GM21529 (cell line): ENCODE measurements around the gene GPBP1.
"Not testable (repeated sequence)": the region's sequence is repeated elsewhere in the genome, so short reads cannot be mapped to it uniquely, and the experiment has no call there.

Experiments
- ATAC-seq: cut with Tn5 transposase; IDR thresholded peaks from one replicate; pipeline ENCODE4 v1.9.1; 2021; ENCODE audit not compliant: unreplicated experiment

Gene GPBP1, protein sequence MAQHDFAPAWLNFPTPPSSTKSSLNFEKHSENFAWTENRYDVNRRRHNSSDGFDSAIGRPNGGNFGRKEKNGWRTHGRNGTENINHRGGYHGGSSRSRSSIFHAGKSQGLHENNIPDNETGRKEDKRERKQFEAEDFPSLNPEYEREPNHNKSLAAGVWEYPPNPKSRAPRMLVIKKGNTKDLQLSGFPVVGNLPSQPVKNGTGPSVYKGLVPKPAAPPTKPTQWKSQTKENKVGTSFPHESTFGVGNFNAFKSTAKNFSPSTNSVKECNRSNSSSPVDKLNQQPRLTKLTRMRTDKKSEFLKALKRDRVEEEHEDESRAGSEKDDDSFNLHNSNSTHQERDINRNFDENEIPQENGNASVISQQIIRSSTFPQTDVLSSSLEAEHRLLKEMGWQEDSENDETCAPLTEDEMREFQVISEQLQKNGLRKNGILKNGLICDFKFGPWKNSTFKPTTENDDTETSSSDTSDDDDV

DNA sequence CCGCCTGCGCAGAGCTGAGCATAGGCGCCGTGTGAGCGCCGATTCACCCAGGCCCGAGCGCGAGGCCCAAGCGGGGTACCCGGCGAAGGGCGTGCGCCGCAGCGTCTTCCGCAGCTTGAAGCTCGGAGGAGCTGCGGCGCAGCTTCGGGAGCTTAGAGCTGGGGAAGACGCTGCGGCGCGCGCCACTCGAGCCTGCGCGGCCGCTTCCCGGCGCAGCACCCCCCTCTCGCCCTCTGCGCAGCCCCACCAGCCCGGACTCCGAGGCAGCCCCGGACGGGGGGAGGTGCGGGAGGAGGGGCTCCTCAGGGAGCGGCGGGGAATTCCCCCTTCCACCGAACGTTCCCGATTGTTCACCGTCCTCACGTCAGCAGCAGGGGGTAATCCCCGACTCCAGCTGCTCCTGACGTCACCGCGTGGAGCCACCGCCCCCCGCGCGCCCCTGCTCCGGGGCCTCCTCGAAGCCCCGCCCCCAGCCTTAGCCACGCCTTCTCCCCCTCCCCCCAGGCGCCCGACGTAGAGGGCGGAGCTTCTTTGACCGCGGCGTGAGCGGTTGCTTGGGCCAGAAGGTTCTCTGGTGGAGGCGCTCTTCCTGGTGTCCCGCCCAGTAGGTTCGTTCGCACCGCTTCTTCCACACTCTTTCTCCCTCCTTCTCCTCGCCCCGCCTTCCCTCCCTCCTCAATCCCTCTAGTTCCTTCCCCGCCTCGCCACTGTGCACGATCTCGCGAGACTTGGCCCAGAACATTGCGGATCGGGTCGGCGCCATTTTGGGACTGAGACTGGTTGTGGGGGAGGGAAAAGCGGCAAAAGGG, at the start of gene GPBP1:
Gene GPBP1, plus strand, starts transcription at position 741 of the 809 bp plus-strand sequence. CDS start 40,072 bp downstream, outside the sequence.
- ATAC-seq: peak; percentile 64

- ATAC-seq: no peak
Measured at GRCh38 chr5:57128325-57128724, 45.5 kb upstream of the GPBP1 start.

- no peak for ATAC-seq
Measured at GRCh38 chr5:57133574-57133973, 40.3 kb upstream of the GPBP1 start.

DNA sequence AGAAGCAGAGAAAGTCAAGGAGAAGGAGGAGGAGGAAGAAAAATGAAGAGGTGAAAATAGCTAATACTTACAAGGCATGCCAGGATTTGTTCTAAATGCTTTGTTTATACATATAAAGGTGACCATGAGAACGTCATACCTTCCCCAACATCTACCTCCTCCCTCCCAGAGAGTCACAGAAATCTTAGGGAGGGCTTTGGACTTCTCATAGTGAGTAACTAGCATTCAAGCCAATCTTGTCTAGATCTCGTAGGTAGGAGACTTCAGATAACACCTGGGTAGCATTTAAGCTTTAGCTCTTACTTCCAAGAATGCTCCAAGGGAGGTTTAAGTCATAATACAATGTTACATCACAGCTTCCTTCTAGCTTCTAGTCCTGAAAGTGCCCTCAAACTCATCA, 36.5 kb upstream of the GPBP1 start:
- no peak for ATAC-seq

- no peak for ATAC-seq
Measured at GRCh38 chr5:57152316-57152715, 21.5 kb upstream of the GPBP1 start.

GRCh38 chr5:57155033-57155432, 18.8 kb upstream of the GPBP1 start:
- no peak for ATAC-seq

GRCh38 chr5:57157131-57157530, 16.7 kb upstream of the GPBP1 start:
- no peak for ATAC-seq

- no peak for ATAC-seq
Measured at GRCh38 chr5:57157666-57158065, 16.2 kb upstream of the GPBP1 start.

GRCh38 chr5:57163553-57164006, 10.3 kb upstream of the GPBP1 start:
- no peak for ATAC-seq

DNA sequence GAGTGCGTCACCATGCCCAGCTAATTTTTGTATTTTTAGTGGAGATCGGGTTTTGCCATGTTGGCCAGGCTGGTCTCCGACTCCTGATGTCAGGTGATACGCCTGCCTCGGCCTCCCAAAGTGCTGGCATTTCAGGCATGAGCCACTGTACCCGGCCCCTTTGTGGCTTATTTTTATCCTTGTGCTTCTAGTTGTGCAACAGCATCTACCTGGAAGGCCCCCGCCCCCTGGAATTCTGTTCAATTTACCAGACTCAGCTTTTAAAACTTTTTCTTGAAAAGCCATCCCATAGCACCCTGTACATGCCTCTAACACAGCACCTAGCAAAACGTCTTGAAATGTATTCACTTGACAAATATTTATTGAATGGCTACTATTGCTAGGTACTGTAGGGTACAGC, 9.7 kb upstream of the GPBP1 start:
- ATAC-seq: no peak

GRCh38 chr5:57165171-57165570, 8.7 kb upstream of the GPBP1 start:
- not testable (repeated sequence) for ATAC-seq

GRCh38 chr5:57166276-57166675, 7.6 kb upstream of the GPBP1 start:
- peak; percentile 77 for ATAC-seq

DNA sequence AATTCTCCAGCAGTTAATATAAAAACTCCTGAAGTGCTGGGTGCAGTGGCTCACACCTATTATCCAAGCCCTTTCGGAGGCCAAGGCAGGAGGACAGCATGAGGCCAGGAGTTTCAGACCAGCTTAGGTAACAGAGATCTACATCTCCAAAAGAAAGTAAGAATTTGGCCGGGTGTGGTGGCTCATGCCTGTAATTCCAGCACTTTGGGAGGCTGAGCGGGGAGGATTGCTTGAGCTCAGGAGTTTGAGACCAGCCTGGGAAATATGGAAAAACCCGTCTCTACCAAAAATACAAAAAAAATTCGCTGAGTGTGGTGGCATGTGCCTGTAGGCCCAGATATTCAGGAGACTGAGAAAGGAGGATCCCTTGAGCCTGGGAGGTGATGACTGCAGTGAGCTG, 6.7 kb upstream of the GPBP1 start:
- no peak for ATAC-seq

DNA sequence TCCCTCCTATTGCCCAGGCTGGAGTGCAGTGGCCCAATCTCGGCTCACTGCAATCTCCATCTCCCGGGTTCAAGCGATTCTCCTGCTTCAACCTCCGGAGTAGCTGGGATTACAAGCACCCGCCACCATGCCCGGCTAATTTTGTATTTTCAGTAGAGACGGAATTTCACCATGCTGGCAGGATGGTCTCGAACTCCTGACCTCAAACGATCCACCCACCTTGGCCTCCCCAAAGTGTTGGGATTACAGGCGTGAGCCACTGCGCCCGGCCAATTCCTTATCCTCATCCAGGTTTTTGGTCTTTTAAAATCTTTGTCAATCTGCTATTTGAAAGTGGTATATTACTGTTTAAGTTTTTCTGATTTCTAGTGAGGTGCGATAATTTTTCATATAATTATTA, 3.7 kb upstream of the GPBP1 start:
- not testable (repeated sequence) for ATAC-seq

DNA sequence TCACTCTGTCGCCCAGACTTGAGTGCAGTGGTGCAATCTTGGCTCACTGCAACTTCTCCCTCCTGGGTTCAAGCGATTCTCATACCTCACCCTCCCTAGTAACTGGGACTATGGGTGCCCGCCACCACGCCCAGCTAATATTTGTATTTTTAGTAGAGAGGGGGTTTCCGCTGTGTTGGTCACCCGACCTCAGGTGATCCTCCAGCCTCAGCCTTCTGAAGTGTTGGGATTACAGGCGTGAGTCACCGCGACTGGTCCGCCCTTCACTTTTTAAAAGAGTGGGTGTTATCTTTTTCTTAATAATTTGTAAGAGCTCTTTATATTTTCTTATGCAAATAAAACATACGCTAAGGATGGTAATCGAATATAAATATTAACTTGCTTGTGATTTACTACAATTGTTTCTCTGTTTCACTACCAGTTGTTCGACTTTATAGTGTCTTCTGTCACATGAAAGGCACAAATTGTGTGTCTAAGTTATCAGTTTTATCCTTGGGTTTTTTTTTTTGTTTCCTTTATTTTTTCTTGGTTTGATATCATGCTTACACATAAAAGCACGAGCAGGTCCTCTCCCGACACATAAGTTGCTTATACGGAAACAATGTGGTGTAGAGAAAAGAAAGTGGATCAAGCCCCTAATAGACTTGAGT, 1.9 kb upstream of the GPBP1 start:
- no peak for ATAC-seq

- no peak for ATAC-seq
Measured at GRCh38 chr5:57172466-57173318, 1.2 kb upstream of the GPBP1 start.

DNA sequence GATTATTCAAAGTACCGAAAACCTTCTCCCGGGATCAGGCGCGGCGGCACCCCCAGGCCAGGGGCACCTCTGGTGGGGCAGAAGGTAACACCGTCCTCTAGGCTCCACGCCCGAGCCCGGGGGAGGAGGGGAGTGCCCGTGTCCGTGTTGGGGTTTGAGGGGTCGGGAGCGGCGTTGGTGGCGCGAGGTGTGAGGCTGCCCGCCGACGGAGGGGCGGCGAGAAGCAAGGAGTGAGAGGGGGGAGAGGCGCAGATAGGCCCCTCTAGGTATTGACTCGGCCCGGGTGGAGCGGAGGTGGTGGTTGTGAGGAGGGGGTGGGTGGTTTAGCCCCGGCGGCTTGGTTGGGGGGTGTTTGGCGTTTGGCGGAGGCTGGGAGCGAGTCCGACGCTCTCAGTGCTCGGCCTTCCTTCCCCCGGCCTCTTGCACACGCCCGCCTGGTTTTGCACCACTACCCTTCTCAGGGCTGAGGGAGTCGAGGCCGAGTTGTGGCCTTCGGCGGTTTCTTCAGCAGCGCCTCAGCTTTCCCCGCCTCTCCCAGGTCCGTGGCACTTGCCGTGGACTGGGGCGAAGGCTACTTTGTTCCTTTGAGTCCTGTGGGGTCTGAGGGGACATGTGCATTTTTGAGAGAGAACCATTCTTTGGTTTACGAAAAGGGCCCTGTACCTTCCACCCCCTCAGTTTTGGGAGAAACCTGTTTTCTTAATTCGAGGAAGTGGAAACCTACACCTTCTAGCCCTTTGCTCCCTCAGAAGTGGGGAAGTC, 450 bp downstream of the GPBP1 start:
- peak; percentile 1 for ATAC-seq

DNA sequence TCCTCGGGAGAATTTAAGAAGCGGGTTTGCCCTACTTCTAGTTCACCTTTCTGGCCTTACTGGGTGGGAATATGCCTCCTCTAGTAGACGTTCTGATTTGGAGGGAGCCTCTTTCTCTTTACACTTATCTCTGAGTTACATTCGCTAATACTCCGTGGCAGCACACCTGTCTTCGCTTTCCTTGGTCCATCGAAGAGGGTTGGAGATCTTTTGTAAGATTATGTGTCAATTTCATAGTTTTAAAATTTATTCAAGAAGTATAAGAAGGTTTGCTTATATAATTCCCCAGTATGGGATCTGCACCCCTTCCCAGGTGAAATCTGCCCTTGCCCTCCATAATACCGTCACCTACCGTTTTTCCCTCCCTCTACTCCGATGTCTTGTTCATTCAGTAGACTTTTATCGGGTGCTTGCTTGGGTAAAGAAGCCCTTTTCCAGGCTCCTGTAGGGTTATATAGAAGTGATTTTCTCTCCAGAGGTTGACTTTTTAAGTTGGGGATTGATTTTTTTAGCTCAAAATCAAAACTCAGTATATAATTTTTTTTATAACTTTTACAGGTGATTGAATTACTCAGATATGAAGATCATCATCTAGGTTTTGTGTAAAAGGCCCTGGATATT, 1.1 kb downstream of the GPBP1 start:
- ATAC-seq: no peak
